ENCODE data around the gene PTGIR.

PTGIR gene

GRCh38 chr19:46624958-46625661 is at the start of gene PTGIR:
TSS of gene PTGIR (minus strand) at chr19:46625089. CDS start at chr19:46624225, 864 bp downstream.
- DNase-seq: no peak

GRCh38 chr19:46670813-46671212 is 45.9 kb upstream of the PTGIR start:
- no peak for DNase-seq

GRCh38 chr19:46668662-46669061 is 43.8 kb upstream of the PTGIR start:
- DNase-seq: no peak

GRCh38 chr19:46665072-46665471 is 40.2 kb upstream of the PTGIR start:
- no peak for DNase-seq

GRCh38 chr19:46661735-46662592 is 37.1 kb upstream of the PTGIR start:
- DNase-seq: peak; percentile 75

GRCh38 chr19:46661020-46661731 is 36.3 kb upstream of the PTGIR start, which contains the start of gene DACT3:
TSS of gene DACT3 (minus strand) at chr19:46661182. CDS start at chr19:46661064, 118 bp downstream.
- DNase-seq: peak; percentile 99

- DNase-seq: no peak
These were observed 35.7 kb upstream of the PTGIR start for GRCh38 chr19:46660551-46661019.

- DNase-seq: no peak
These were observed 35.2 kb upstream of the PTGIR start for GRCh38 chr19:46660008-46660517.

- DNase-seq: no peak
These were observed 34.5 kb upstream of the PTGIR start for GRCh38 chr19:46659151-46660007.

GRCh38 chr19:46656541-46656940 is 31.7 kb upstream of the PTGIR start:
- no peak for DNase-seq

- DNase-seq: no peak
These were observed 29.8 kb upstream of the PTGIR start for GRCh38 chr19:46654621-46655152.

GRCh38 chr19:46650445-46650844 is 25.6 kb upstream of the PTGIR start:
- DNase-seq: no peak

- no peak for DNase-seq
These were observed 24.4 kb upstream of the PTGIR start for GRCh38 chr19:46648961-46649960.

GRCh38 chr19:46648060-46648960 is 23.4 kb upstream of the PTGIR start:
- DNase-seq: no peak

GRCh38 chr19:46646402-46646801 is 21.5 kb upstream of the PTGIR start:
- no peak for DNase-seq

GRCh38 chr19:46644720-46645119 is 19.8 kb upstream of the PTGIR start:
- DNase-seq: no peak

GRCh38 chr19:46640656-46641055 is 15.8 kb upstream of the PTGIR start:
- no peak for DNase-seq

GRCh38 chr19:46639358-46640182 is 14.7 kb upstream of the PTGIR start:
- no peak for DNase-seq

All from DMS 273 treated with DMSO at 0.1 percent for 48 hours (cell line).